Parathyroid adenoma (tissue), 2 donors: ENCODE results near the gene KCNG2.

Experiments used
- H2AFZ ChIP-seq: fragments of 300-600 bp; sonication (generic); one replicate; pipeline ENCODE4 v1.7.0; 2017; ENCODE audit warnings: antibody characterized with exemption, mild to moderate bottlenecking
- H3K27ac ChIP-seq: fragments of 300-600 bp; sonication (generic); one replicate; pipeline ENCODE4 v1.7.0; 2017
- H3K27me3 ChIP-seq: fragments of 300-600 bp; sonication (generic); one replicate; pipeline ENCODE4 v1.7.0; 2017; ENCODE audit warnings: low read length; ENCODE audit not compliant: control insufficient read depth, insufficient read depth
- H3K36me3 ChIP-seq: fragments of 300-600 bp; sonication (generic); one replicate; pipeline ENCODE4 v1.7.0; 2017; ENCODE audit warnings: low read length; ENCODE audit not compliant: control insufficient read depth, insufficient read depth
- H3K4me1 ChIP-seq: fragments of 300-600 bp; sonication (generic); one replicate; pipeline ENCODE4 v1.7.0; 2017; ENCODE audit warnings: control low read depth
- H3K4me2 ChIP-seq: fragments of 300-600 bp; sonication (generic); one replicate; pipeline ENCODE4 v1.7.0; 2017; ENCODE audit warnings: low read length
- H3K4me3 ChIP-seq: fragments of 300-600 bp; sonication (generic); one replicate; pipeline ENCODE4 v1.7.0; 2017; ENCODE audit warnings: low read depth, low read length
- H3K79me2 ChIP-seq: fragments of 300-600 bp; sonication (generic); one replicate; pipeline ENCODE4 v1.7.0; 2017; ENCODE audit warnings: control low read depth
- H3K9ac ChIP-seq: fragments of 300-600 bp; sonication (generic); one replicate; pipeline ENCODE4 v1.7.0; 2017; ENCODE audit warnings: mild to moderate bottlenecking
- H3K9me3 ChIP-seq: fragments of 300-600 bp; sonication (generic); one replicate; pipeline ENCODE4 v1.7.0; 2017; ENCODE audit warnings: low read length; ENCODE audit not compliant: control insufficient read depth
- CTCF ChIP-seq: fragments of 300-600 bp; sonication (generic); IDR thresholded peaks from one replicate; pipeline ENCODE4 v1.7.0; 2017; ENCODE audit warnings: antibody characterized with exemption, mild to moderate bottlenecking
- donor health status: primary hyperparathyroidism.

KCNG2 gene

DNA sequence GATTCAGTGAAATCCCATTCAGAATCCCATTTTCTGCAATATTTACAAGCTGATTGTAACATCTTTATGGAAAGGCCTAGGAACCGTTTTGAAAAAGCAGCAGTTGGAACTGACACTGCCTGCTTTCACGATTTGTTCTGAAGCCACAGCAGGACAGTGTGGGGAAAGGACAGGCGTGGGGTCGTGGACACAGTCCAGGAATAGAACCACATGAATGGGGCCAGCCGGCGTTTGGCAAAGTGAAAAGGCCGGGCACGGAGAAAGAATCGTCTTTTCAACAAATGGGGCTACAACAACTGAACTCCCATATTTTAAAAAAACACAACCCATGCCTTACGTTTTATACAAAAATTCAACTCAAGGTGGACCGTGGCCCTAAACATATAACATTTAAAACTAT, 84.0 kb downstream of the KCNG2 start:
- H2AFZ ChIP-seq: no peak overlapping the region
- H3K4me3 ChIP-seq: no peak overlapping the region
- TF ChIP-seq CTCF: no peak
- H3K27me3 ChIP-seq: no peaks in the 10 kb centered on the region
- no peaks in the 10 kb centered on the region for H3K36me3 ChIP-seq
- no peaks in the 10 kb centered on the region for H3K4me1 ChIP-seq
- H3K4me2 ChIP-seq: no peak overlapping the region
- H3K79me2 ChIP-seq: no peaks in the 10 kb centered on the region
- no peaks in the 10 kb centered on the region for H3K9me3 ChIP-seq
- H3K27ac ChIP-seq: no peak overlapping the region
- no peak overlapping the region for H3K9ac ChIP-seq

GRCh38 chr18:79882522-79883241, 84.9 kb downstream of the KCNG2 start:
- no peaks in the 10 kb centered on the region for H3K9me3 ChIP-seq
- no peak overlapping the region for H3K9ac ChIP-seq
- no peaks in the 10 kb centered on the region for H3K27me3 ChIP-seq
- H3K79me2 ChIP-seq: no peaks in the 10 kb centered on the region
- no peaks in the 10 kb centered on the region for H3K36me3 ChIP-seq
- no peak overlapping the region for H3K27ac ChIP-seq
- no peak overlapping the region for H2AFZ ChIP-seq
- H3K4me3 ChIP-seq: no peak overlapping the region
- H3K4me1 ChIP-seq: no peaks in the 10 kb centered on the region
- no peak overlapping the region for H3K4me2 ChIP-seq
- TF ChIP-seq CTCF: no peak

GRCh38 chr18:79883461-79884293, 85.9 kb downstream of the KCNG2 start:
- Histone ChIP-seq H3K9me3 (no peaks in the 10 kb centered on the region), H3K27me3 (no peaks in the 10 kb centered on the region), H3K4me2 (no peak overlapping the region), H3K36me3 (no peaks in the 10 kb centered on the region), H3K79me2 (no peaks in the 10 kb centered on the region), H3K4me3 (no peak overlapping the region), H2AFZ (no peak overlapping the region), H3K4me1 (no peaks in the 10 kb centered on the region), H3K9ac (no peak overlapping the region), H3K27ac (no peak overlapping the region)
- TF ChIP-seq CTCF: no peak

DNA sequence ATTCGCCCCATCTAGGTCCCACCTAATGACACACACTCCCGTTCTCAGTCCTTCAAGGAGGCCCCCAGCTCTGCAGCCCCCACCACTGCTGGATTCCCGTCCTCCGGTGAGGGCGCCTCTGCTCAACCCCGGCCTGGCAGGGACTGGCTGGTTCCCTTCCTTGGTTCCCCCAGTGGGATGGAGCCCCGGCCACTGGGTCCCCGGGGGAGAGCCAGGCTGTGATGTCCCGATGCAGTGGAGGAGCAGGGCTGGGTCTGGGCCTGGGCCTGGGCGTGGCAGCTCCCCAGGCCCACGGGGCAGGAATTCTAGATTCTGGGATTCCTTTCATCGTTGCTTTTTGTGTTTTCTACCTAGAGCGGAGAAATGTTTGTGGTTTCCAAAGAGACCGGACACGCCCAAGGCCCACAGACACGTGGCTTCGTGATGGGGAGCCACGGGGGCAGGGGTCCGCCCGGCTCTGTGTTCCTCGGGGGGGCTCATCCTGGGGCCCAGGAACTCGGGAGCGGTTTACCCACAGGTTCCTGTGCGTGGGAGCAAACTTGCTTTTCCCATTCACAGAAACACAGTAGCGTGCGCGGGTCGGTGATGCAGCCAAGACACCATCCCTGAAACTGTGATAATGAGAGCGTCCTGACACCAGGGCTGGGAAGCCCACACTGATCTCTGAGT, 86.7 kb downstream of the KCNG2 start:
- Histone ChIP-seq H3K27ac (no peak overlapping the region), H3K9ac (no peak overlapping the region), H3K4me1 (no peaks in the 10 kb centered on the region), H3K27me3 (no peaks in the 10 kb centered on the region), H3K9me3 (no peaks in the 10 kb centered on the region), H3K36me3 (no peaks in the 10 kb centered on the region), H3K4me3 (no peak overlapping the region), H3K79me2 (no peaks in the 10 kb centered on the region), H3K4me2 (no peak overlapping the region), H2AFZ (no peak overlapping the region)
- TF ChIP-seq CTCF: no peak
